Adrenal gland (tissue), 5 donors: ENCODE measurements around the gene PPP2R5A.

Experiments used
- CTCF ChIP-seq, 6 experiments: fragments of 450-650 bp in 4 of 6; fragments of 200-600 bp in 2 of 6; sonication (generic) in 1 of 6; IDR thresholded peaks; 1 replicate in 5 of 6; 2 replicates in 1 of 6; pipeline versions ENCODE4 v1.5.1 to v1.8.0; 2016 to 2021; ENCODE audit warnings: antibody characterized with exemption in 6 of 6, mild to moderate bottlenecking in 2 of 6, moderate library complexity in 1 of 6
- POLR2A ChIP-seq, 2 donors: fragments of 450-650 bp; IDR thresholded peaks; one replicate each; pipeline ENCODE4 v1.6.1; 2017; ENCODE audit warnings: antibody characterized with exemption in 2 of 2, mild to moderate bottlenecking in 2 of 2, moderate library complexity in 1 of 2
- donor health status: DM: no; HTN: no; CAD: no.

- TF ChIP-seq CTCF (IDR thresholded peaks at IDR 0.05) (peak in 3 of 6 experiments; percentile 15 to 39 (median 22)), POLR2A (IDR thresholded peaks at IDR 0.05) (peak; percentile 95 to 97)
Observed at GRCh38 chr1:212284744-212285684, at the start of gene PPP2R5A.
